ENCODE measurements around the gene HDAC9.
A peak's percentile ranks its signal among the peaks of the same experiment; 100 is the strongest.

Gene HDAC9

GRCh38 chr7:18503126-18503866 lies 7.7 kb downstream of the HDAC9 start:
- Histone ChIP-seq H3K4me1 (ENCODE audit: control insufficient read depth, insufficient read depth, low read length) (no peaks in the 10 kb centered on the region), H3K9me3 (ENCODE audit: control insufficient read depth, insufficient read depth, low read depth, low read length) (no peaks in the 10 kb centered on the region), H3K27ac (ENCODE audit: extremely low read depth, low read depth, low read length) (no peak overlapping the region), H3K4me3 (ENCODE audit: low read depth, low read length) (no peak overlapping the region), H3K36me3 (ENCODE audit: control insufficient read depth in 2 of 2, insufficient read depth in 1 of 2, low read length in 2 of 2) (no peaks in the 10 kb centered on the region)
- POLR2A ChIA-PET = no interaction called here
- CTCF ChIA-PET = no interaction called here
- TF ChIP-seq ZBTB17 (tag by site-specific recombination; IDR thresholded peaks at IDR 0.05) (no peak), ZNF19 (tag by site-specific recombination; IDR thresholded peaks at IDR 0.05; ENCODE audit: low read depth) (no peak), ZNF341 (tag by site-specific recombination; IDR thresholded peaks at IDR 0.05; ENCODE audit: low read depth) (0 out of 2 replicates have a peak, but pooled peaks have one; percentile 16), YY2 (tag by site-specific recombination; IDR thresholded peaks at IDR 0.05) (no peak)

GRCh38 chr7:18504965-18505364 lies 9.4 kb downstream of the HDAC9 start:
- CTCF ChIA-PET = no interaction called here

GRCh38 chr7:18505870-18506460 lies 10.4 kb downstream of the HDAC9 start:
- POLR2A ChIA-PET = no interaction called here
- Histone ChIP-seq H3K4me1 (ENCODE audit: control insufficient read depth, insufficient read depth, low read length) (no peaks in the 10 kb centered on the region), H3K9me3 (ENCODE audit: control insufficient read depth, insufficient read depth, low read depth, low read length) (no peaks in the 10 kb centered on the region), H3K27ac (ENCODE audit: extremely low read depth, low read depth, low read length) (no peak overlapping the region), H3K36me3 (ENCODE audit: control insufficient read depth in 2 of 2, insufficient read depth in 1 of 2, low read length in 2 of 2) (no peaks in the 10 kb centered on the region), H3K4me3 (ENCODE audit: low read depth, low read length) (no peak overlapping the region)
- TF ChIP-seq ZNF530 (tag by site-specific recombination; IDR thresholded peaks at IDR 0.05; ENCODE audit: low read depth) (no peak), OVOL3 (tag by site-specific recombination; IDR thresholded peaks at IDR 0.05) (no peak), WT1 (tag by site-specific recombination; IDR thresholded peaks at IDR 0.05) (no peak), ZBTB20 (tag by site-specific recombination; IDR thresholded peaks at IDR 0.05) (no peak), ZNF19 (tag by site-specific recombination; IDR thresholded peaks at IDR 0.05; ENCODE audit: low read depth) (no peak), REST (tag by site-specific recombination; IDR thresholded peaks at IDR 0.05) (no peak), ZNF626 (tag by site-specific recombination; IDR thresholded peaks at IDR 0.05) (no peak), SALL2 (tag by site-specific recombination; IDR thresholded peaks at IDR 0.05; ENCODE audit: borderline replicate concordance) (no peak), ZBTB11 (tag by site-specific recombination; conservative IDR thresholded peaks at IDR 0.05; ENCODE audit: low read depth) (no peak), GFI1B (tag by site-specific recombination; IDR thresholded peaks at IDR 0.05) (no peak), ZNF146 (tag by site-specific recombination; IDR thresholded peaks at IDR 0.05) (no peak), ZNF639 (tag by site-specific recombination; IDR thresholded peaks at IDR 0.05) (no peak), ZNF529 (tag by site-specific recombination; IDR thresholded peaks at IDR 0.05; ENCODE audit: insufficient replicate concordance) (no peak), GLI4 (tag by site-specific recombination; IDR thresholded peaks at IDR 0.05) (no peak), ZNF37A (tag by site-specific recombination; IDR thresholded peaks at IDR 0.05) (no peak), ZNF302 (tag by site-specific recombination; IDR thresholded peaks at IDR 0.05; ENCODE audit: low read depth) (no peak)
- CTCF ChIA-PET = interaction anchor here (0.6 kb wide), 1 partner anchor 799 kb away, joined by 3 read pairs; no protein-coding TSS in a partner anchor

More at GRCh38 chr7:18504965-18505364, 9.4 kb downstream of the HDAC9 start:
- Histone ChIP-seq H3K36me3 (ENCODE audit: control insufficient read depth in 2 of 2, insufficient read depth in 1 of 2, low read length in 2 of 2) (no peaks in the 10 kb centered on the region), H3K4me1 (ENCODE audit: control insufficient read depth, insufficient read depth, low read length) (no peaks in the 10 kb centered on the region), H3K27ac (ENCODE audit: extremely low read depth, low read depth, low read length) (no peak overlapping the region), H3K9me3 (ENCODE audit: control insufficient read depth, insufficient read depth, low read depth, low read length) (no peaks in the 10 kb centered on the region), H3K4me3 (ENCODE audit: low read depth, low read length) (no peak overlapping the region)
- no peak for TF ChIP-seq ZNF223 (tag by site-specific recombination; IDR thresholded peaks at IDR 0.05)
- POLR2A ChIA-PET = no interaction called here
